Left lung (tissue), 10 donors: Measurements from ENCODE around the gene FAM83C. TPM values are rescaled to one million over a fixed set of nuclear protein-coding genes. Genes with fewer than 3 reads are reported as not detected.

Experiments used
- ATAC-seq: fragments of 200-7000 bp; cut with Tn5 transposase; one replicate; pipeline ENCODE4 v1.9.1; 2020; ENCODE audit warnings: moderate library complexity
- DNase-seq, 4 donors: peaks; one replicate each; pipeline ENCODE4 v3.0.0-alpha.2; 2013 to 2020
- H3K27ac ChIP-seq, 2 donors: fragments of 200-600 bp; sonication (generic) in 1 of 2; one replicate each; pipeline versions ENCODE4 v1.5.0 to v1.8.0; 2020 to 2021
- H3K27me3 ChIP-seq, 2 donors: fragments of 200-600 bp; sonication (generic) in 1 of 2; one replicate each; pipeline versions ENCODE4 v1.5.0 to v1.8.0; 2020 to 2021
- H3K36me3 ChIP-seq, 2 donors: fragments of 200-600 bp; sonication (generic) in 1 of 2; one replicate each; pipeline versions ENCODE4 v1.5.0 to v1.8.0; 2020 to 2021
- H3K4me1 ChIP-seq, 2 donors: fragments of 200-600 bp; one replicate each; pipeline ENCODE4 v1.8.0; 2021
- H3K4me3 ChIP-seq, 2 donors: fragments of 200-600 bp; sonication (generic) in 1 of 2; one replicate each; pipeline versions ENCODE4 v1.5.0 to v1.8.0; 2020 to 2021; ENCODE audit warnings: mild to moderate bottlenecking in 1 of 2
- H3K9me3 ChIP-seq, 2 donors: fragments of 200-600 bp; sonication (generic) in 1 of 2; one replicate each; pipeline versions ENCODE4 v1.5.0 to v1.8.0; 2020 to 2021
- CTCF ChIP-seq, 2 donors: fragments of 200-600 bp; sonication (generic) in 1 of 2; IDR thresholded peaks; one replicate each; pipeline versions ENCODE4 v1.5.0 to v1.8.0; 2021; ENCODE audit warnings: antibody characterized with exemption in 2 of 2
- intact Hi-C, 2 donors: fragments of 100-400 bp; cut with DNase I; formaldehyde crosslinking; loops; one replicate each; pipeline versions ENCODE4 v1.11.2 to v1.14.2; 2022
- polyA plus RNA-seq, 6 donors: library from polyadenylated mRNA; unstranded; fragments of 120-200 nt; gene quantifications; one replicate each; pipeline ENCODE4 v1.2.1, GENCODE V29; 2013; ENCODE audit not compliant: insufficient read length in 6 of 6
- total RNA-seq, 2 donors: library from RNA; stranded (reverse); fragmentation: NEBNext Ultra II Directional; extraction: Animal tissue kit (Norgen Biotek cat#: 25700); gene quantifications; one replicate each; pipeline ENCODE4 v1.2.1, GENCODE V29; 2021
- donor health status: DM: no; HTN: yes; CAD: no.
- donor health status: DM: no; HTN: no; CAD: no.

The FAM83C gene
- total and polyA plus RNA-seq, 8 donors: not detected

DNA sequence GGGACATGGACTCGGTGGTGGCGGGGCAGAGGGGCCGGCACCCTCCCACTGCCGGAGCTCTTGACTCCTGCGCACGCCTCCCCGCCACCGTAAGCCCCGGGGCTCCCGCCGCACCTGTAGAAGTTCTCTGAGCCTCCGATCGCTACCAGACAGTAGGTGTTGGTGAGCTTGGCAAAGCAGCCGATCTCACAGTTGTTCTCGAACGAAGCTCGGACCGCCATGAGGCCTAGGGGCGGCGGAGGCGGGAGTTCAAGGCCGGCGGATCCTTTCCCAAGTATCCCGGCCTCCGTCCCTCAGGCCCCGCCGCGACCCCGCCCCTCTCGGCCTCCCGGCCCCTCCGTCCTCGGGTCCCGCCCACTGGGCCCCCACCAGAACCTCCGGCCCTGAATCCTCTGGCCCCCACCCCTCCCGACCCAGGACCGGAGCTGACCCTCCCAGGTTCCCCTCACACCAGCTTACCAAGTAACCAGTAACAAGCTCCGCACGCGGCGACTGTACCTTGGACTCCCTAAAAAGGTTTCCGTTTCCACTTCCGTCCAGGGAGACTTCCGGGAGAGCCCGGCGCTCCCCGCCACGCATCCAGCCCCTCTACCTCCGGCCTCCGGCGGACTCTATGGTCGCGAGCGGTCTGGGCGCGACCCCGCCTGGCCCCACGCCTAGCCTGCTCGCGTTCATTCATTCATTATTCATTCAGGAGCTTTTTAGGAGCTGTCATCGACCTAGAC, 7.8 kb downstream of the FAM83C start, which contains the start of gene EIF6:
EIF6 (minus strand) TSS at position 506 of the 725 bp plus-strand sequence; CDS start at position 221, 285 bp downstream.
- Histone ChIP-seq H3K4me1 (peaks cover 10 to 22% of the 10 kb centered on the region in 2 donors), H3K36me3 (peaks cover 0 to 30% of the 10 kb centered on the region in 2 donors), H3K4me3 (peak within 1 kb of the TSS; percentile 97 to 99), H3K9me3 (no peaks in the 10 kb centered on the region), H3K27ac (peak within 1 kb of the TSS; percentile 84 to 85), H3K27me3 (no peaks in the 10 kb centered on the region)
- DNase-seq (peak; percentile 80 to 93 (median 84)), ATAC-seq (peak; percentile 94)
- intact Hi-C loops: no loop called here
- no peak for TF ChIP-seq CTCF (IDR thresholded peaks at IDR 0.05)

DNA sequence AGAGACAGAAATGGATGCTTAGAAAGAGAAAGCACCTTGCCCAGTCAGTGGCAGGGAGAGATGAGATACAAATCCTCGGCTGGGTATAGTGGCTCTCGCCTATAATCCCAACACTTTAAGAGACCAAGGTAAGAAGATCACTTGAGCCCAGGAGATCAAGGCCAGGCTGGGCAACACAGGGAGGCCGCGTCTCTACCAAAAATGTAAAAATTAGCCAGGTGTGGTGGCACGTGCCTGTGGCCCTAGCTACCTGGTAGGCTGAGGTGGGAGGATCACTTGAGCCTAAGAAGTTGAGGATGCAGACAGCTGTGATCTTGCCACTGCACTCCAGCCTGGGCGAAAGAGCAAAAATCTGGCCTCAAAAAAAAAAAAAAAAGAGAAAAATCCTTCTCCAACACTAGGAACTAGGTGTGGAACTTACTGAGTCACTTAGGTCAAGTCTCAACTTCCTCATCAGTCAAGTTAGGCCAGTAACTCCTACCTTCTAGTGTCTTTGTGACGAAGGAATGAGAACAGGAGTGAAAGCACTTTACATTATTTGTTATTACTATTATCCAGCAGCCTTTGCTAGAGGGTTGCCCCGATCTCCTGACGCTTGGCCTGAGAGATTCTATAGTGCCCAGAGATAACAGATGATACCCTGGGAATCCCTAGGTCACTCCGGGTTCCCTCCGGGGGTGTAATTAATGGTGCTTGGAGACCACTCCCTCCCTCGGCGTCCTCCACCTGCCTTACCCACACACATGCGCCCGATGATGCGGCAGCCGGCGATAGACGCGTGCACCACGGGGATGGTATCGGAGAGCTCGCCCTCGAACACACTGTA, 8.6 kb downstream of the FAM83C start:
- DNase-seq: no peak
- Histone ChIP-seq H3K4me1 (peaks cover 10 to 25% of the 10 kb centered on the region in 2 donors), H3K27me3 (no peaks in the 10 kb centered on the region), H3K9me3 (no peaks in the 10 kb centered on the region), H3K27ac (peak overlapping the region; percentile 84 to 85), H3K36me3 (peaks cover 0 to 37% of the 10 kb centered on the region in 2 donors), H3K4me3 (peak overlapping the region; percentile 97 to 99)
- intact Hi-C loops: no loop called here
- peak; percentile 21 for ATAC-seq
- no peak for TF ChIP-seq CTCF (IDR thresholded peaks at IDR 0.05)

DNA sequence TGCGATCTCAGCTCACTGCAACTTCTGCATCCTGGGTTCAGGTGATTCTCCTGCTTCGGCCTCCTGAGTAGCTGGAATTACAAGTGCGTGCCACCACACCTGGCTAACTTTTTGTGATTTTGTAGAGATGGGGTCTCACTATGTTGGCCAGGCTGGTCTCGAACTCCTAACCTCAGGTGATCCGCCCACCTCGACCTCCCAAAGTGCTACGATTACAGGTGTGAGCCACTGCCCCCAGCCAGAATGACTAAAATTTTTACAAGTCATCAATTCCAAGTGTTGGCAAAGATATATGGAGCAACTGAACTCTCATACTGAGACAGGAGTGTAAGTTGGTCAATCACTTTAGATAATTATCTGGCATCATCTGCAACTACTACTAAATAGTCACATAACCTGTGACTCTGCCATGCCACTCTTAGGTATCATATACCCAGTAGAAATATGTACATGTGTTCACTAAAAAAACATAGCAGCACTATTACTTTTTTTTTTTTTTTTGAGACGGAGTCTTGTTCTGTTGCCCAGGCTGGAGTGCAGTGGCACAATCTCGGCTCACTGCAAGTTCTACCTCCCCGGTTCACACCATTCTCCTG, 10.6 kb downstream of the FAM83C start:
- no peaks in the 10 kb centered on the region for H3K27me3 ChIP-seq
- H3K9me3 ChIP-seq: no peaks in the 10 kb centered on the region
- intact Hi-C loops: no loop called here
- no peak for TF ChIP-seq CTCF (IDR thresholded peaks at IDR 0.05)
- no peak for ATAC-seq
- H3K4me1 ChIP-seq: peaks cover 15 to 38% of the 10 kb centered on the region in 2 donors
- H3K36me3 ChIP-seq: peaks cover 0 to 42% of the 10 kb centered on the region in 2 donors
- DNase-seq: no peak
- no peak overlapping the region for H3K4me3 ChIP-seq
- no peak overlapping the region for H3K27ac ChIP-seq

DNA sequence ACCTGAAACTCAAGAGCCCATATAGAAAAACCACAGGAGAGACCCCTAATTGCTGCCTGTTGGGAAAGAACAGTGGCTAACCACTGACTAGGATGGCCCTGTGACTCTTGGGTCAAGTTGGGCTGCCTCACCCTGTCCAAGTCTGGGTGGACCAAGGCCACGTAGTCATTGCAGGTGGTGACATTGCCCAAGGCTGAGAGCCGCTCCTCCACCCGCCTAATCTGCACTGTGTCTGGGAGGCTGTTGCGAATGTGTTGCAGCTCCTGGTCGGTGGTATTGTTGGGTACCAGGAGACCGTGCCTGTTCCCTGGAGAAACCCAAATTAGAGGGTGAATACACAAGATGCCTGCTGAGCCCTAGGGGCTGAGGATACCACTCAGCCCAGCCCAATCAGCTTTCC, 11.7 kb downstream of the FAM83C start:
- H3K27ac ChIP-seq: no peak overlapping the region
- H3K9me3 ChIP-seq: no peaks in the 10 kb centered on the region
- H3K4me1 ChIP-seq: peaks cover 22 to 48% of the 10 kb centered on the region in 2 donors
- ATAC-seq (no peak), DNase-seq (no peak)
- H3K27me3 ChIP-seq: no peaks in the 10 kb centered on the region
- H3K4me3 ChIP-seq: no peak overlapping the region
- TF ChIP-seq CTCF (IDR thresholded peaks at IDR 0.05): no peak
- H3K36me3 ChIP-seq: peaks cover 0 to 47% of the 10 kb centered on the region in 2 donors
- intact Hi-C loops: no loop called here
